Fibroblast of pulmonary artery (primary cell): Measurements from ENCODE around the gene CHAT.

ENCODE experiments used
- DNase-seq: peaks from one replicate; pipeline ENCODE4 v3.0.0-alpha.2; 2010; ENCODE audit warnings: low read depth
- H3K4me3 ChIP-seq: replicated peaks from 2 replicates; pipeline ENCODE4 v1.5.1; 2011; ENCODE audit warnings: low read depth, mild to moderate bottlenecking, control low read depth, low read length, moderate library complexity
- TF ChIP-seq, protein P1 (sequence below): IDR thresholded peaks from 2 replicates; pipeline ENCODE4 v1.5.1; 2011; ENCODE audit warnings: mild to moderate bottlenecking, control low read depth, low read length, inconsistent platforms; ENCODE audit errors: missing control alignments

The CHAT gene

DNA sequence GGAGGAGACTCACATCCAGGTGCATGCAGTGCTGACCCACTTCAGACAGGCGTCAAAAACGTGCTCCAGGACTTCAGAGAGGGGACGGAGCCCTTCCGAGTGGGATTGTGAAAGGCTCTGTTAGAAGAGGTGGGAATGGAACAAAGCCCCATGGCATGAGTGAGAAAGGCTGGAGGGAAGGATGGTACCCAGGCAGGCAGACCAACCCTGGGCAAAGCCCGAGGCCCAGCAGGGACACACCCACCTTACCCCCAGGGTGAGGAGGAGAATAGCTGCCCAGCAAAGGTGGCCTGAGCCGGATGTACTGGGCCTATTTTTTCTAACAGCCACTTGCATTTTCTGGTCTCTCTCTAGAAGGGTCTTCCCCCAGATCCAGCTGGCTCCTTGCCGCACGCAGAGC lies 14.8 kb downstream of the CHAT start:
- no peak overlapping the region for H3K4me3 ChIP-seq
- TF ChIP-seq, protein P1, sequence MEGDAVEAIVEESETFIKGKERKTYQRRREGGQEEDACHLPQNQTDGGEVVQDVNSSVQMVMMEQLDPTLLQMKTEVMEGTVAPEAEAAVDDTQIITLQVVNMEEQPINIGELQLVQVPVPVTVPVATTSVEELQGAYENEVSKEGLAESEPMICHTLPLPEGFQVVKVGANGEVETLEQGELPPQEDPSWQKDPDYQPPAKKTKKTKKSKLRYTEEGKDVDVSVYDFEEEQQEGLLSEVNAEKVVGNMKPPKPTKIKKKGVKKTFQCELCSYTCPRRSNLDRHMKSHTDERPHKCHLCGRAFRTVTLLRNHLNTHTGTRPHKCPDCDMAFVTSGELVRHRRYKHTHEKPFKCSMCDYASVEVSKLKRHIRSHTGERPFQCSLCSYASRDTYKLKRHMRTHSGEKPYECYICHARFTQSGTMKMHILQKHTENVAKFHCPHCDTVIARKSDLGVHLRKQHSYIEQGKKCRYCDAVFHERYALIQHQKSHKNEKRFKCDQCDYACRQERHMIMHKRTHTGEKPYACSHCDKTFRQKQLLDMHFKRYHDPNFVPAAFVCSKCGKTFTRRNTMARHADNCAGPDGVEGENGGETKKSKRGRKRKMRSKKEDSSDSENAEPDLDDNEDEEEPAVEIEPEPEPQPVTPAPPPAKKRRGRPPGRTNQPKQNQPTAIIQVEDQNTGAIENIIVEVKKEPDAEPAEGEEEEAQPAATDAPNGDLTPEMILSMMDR: no peak
- no peak for DNase-seq

DNA sequence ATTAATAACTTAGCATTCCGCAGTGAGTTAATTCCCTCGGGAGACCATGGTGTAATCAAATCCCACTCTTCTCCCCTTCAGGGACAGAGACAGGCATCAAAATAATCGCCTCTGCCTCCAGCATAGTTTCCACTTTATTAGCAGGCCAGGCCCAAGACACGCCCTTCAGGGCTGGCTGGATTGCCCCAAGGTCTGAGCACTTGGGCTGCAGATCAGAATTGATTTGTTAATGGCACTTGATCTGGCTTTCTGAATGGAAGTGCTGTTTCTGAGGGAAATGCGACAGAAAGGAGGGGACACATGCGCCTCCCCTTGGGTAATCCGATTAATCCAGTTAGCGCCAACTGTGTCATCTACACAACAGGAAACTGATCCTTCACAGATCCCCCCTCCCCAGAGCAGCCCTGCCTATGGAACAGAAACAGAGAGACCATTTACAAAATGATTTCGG lies 15.6 kb downstream of the CHAT start:
- DNase-seq: no peak
- no peak overlapping the region for H3K4me3 ChIP-seq
- TF ChIP-seq, protein P1: no peak

DNA sequence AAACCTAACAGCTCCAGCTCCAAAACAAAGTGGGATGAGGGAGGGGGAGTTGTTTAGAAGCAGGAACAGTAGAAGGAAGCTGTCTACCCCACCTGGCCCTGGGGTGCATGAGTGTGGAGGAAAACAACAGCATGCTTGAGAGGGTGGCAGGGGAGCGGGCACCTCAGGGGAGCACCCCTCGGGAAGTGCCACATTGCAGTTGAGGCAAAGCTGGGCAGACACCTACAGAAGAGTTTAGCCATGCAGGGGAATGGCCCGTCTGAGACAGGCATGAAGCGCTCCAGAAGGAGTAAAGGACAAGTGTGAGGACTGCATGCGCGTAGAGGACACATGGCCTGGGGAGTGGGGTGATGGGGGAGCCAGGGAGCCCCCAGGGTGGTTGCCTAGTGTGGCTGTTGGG lies 18.1 kb downstream of the CHAT start:
- H3K4me3 ChIP-seq: no peak overlapping the region
- DNase-seq: no peak
- TF ChIP-seq, protein P1: no peak

- H3K4me3 ChIP-seq: no peak overlapping the region
- TF ChIP-seq, protein P1: no peak
- no peak for DNase-seq
These were observed 18.8 kb downstream of the CHAT start for GRCh38 chr10:49632406-49633317.

- H3K4me3 ChIP-seq: no peak overlapping the region
- no peak for DNase-seq
- TF ChIP-seq, protein P1: no peak
These were observed 19.7 kb downstream of the CHAT start for GRCh38 chr10:49633327-49634068.

DNA sequence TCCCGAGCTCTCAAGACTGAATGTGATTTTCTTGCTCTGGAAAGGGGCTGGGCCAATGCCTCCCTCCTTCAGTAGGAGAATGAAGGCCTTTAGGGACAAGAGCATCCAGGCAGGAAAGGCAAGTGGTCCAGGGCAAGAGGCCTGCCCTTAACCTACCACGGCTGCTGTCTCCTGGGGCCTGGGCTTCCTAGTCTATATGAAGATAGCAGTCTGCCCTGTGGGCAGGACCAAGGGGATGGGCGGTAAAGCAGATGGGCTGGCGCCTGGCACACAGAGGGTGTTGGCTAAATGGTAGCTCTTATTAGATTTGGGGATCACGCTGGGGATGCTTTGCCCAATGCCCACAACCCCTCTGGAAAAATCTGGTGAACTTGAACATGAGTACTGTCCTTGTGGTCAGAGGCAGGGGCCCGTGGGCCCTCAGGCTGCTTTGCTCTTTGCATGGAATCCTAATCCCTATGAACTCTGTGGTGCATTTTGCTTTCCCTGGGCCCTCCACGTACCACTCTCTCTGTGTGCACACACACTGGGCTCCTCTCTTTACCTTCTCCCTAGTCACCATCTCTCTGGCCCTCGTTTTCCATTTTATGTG lies 20.3 kb downstream of the CHAT start:
- no peak for DNase-seq
- no peak overlapping the region for H3K4me3 ChIP-seq
- TF ChIP-seq, protein P1: no peak
